ENCODE results near the gene SH2B2. TPM values are rescaled to one million over a fixed set of nuclear protein-coding genes. Genes with fewer than 3 reads are reported as not detected.

The SH2B2 gene
- total and polyA plus RNA-seq, 10 donors, result 13.4 to 36.9 (median 28.9) TPM

DNA sequence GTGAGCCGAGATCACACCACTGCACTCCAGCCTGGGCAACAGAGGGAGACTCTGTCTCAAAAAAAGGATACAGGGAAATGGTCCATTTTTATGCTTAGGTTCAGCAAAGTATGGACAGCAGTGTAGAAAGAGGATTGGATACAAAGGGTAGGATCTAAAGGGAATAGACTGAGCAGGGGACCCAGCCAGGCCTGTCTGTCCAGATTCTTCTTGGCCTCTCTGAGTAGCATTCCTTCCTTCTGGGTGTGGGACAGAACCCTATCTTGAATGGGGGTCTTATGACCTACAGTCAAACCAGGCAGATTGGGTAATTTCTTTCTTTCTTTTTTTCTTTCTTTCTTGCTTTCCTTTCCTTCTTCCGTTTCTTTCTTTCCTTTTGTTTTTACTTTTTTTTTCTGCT lies 25.6 kb downstream of the SH2B2 start:
- no peak overlapping the region for H3K4me3 ChIP-seq
- intact Hi-C loops (cut with DNase I; ENCODE audit: low total_unique reads), result no loop called here
- H3K9me3 ChIP-seq, result no peaks in the 10 kb centered on the region
- H3K27me3 ChIP-seq (replicated peaks in 1 of 7), result no peaks in the 10 kb centered on the region
- TF ChIP-seq POLR2A (IDR thresholded peaks at IDR 0.05), result no peak
- TF ChIP-seq, protein P1, sequence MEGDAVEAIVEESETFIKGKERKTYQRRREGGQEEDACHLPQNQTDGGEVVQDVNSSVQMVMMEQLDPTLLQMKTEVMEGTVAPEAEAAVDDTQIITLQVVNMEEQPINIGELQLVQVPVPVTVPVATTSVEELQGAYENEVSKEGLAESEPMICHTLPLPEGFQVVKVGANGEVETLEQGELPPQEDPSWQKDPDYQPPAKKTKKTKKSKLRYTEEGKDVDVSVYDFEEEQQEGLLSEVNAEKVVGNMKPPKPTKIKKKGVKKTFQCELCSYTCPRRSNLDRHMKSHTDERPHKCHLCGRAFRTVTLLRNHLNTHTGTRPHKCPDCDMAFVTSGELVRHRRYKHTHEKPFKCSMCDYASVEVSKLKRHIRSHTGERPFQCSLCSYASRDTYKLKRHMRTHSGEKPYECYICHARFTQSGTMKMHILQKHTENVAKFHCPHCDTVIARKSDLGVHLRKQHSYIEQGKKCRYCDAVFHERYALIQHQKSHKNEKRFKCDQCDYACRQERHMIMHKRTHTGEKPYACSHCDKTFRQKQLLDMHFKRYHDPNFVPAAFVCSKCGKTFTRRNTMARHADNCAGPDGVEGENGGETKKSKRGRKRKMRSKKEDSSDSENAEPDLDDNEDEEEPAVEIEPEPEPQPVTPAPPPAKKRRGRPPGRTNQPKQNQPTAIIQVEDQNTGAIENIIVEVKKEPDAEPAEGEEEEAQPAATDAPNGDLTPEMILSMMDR (IDR thresholded peaks at IDR 0.05 in 8 of 11, conservative IDR thresholded peaks at IDR 0.05 in 3 of 11), result no peak
- TF ChIP-seq POLR2AphosphoS5 (IDR thresholded peaks at IDR 0.05), result no peak
- WGBS, 5 donors, result 71 to 82% (median 75%) methylated on average over 2 of the region's 2 CpGs
- DNase-seq, result no peak
- peaks cover 0 to 91% (median 19%) of the 10 kb centered on the region in 6 donors for H3K36me3 ChIP-seq
- H3K27ac ChIP-seq, result peak overlapping the region in 2 of 8 donors; percentile 1 to 24
- peaks cover 0 to 48% (median 18%) of the 10 kb centered on the region in 6 donors for H3K4me1 ChIP-seq

DNA sequence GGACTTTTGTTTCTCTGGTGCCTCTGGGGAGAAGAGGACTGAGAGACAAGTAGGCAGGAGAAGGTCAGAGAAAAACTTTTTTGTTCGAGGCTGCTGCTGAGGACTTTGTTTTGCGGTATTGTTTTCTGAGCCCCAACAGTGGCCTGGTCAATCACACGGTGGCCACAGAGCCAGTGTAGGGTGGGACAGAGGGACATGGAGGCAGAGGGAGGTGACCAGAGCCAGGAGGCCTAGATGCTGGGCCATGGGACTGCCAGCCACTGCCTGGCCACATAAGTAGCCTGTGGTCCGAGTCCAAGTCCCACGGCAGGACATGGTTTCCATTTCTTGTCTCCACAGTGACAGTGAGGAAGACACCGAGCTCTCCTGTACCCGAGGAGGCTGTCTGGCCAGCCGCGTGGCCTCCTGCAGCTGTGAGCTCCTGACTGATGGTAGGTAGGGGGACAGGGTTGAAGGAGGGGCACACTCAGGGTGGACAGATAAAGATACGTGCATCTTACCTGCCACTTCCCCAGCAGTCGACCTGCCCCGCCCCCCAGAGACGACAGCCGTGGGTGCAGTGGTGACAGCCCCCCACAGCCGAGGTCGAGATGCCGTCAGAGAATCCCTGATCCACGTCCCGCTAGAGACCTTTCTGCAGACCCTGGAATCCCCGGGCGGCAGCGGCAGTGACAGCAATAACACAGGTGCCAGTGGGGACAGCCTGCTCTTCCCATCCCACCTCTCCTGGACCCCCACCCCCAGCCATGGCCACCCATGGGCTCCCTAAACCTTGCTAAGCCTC lies 27.5 kb downstream of the SH2B2 start:
- 86 to 95% (median 91%) methylated on average over 7 to 22 of the region's 22 CpGs for WGBS, 5 donors
- Histone ChIP-seq H3K27ac (no peak overlapping the region), H3K4me1 (peaks cover 0 to 31% (median 6%) of the 10 kb centered on the region in 6 donors), H3K4me3 (no peak overlapping the region), H3K9me3 (no peaks in the 10 kb centered on the region), H3K36me3 (peaks cover 0 to 95% (median 19%) of the 10 kb centered on the region in 6 donors), H3K27me3 (replicated peaks in 1 of 7) (no peaks in the 10 kb centered on the region)
- intact Hi-C loops (cut with DNase I; ENCODE audit: low total_unique reads), result no loop called here
- TF ChIP-seq, protein P1 (IDR thresholded peaks at IDR 0.05 in 8 of 11, conservative IDR thresholded peaks at IDR 0.05 in 3 of 11), result no peak
- no peak for TF ChIP-seq POLR2A (IDR thresholded peaks at IDR 0.05)
- TF ChIP-seq POLR2AphosphoS5 (IDR thresholded peaks at IDR 0.05), result no peak
- peak; percentile 68 for DNase-seq

DNA sequence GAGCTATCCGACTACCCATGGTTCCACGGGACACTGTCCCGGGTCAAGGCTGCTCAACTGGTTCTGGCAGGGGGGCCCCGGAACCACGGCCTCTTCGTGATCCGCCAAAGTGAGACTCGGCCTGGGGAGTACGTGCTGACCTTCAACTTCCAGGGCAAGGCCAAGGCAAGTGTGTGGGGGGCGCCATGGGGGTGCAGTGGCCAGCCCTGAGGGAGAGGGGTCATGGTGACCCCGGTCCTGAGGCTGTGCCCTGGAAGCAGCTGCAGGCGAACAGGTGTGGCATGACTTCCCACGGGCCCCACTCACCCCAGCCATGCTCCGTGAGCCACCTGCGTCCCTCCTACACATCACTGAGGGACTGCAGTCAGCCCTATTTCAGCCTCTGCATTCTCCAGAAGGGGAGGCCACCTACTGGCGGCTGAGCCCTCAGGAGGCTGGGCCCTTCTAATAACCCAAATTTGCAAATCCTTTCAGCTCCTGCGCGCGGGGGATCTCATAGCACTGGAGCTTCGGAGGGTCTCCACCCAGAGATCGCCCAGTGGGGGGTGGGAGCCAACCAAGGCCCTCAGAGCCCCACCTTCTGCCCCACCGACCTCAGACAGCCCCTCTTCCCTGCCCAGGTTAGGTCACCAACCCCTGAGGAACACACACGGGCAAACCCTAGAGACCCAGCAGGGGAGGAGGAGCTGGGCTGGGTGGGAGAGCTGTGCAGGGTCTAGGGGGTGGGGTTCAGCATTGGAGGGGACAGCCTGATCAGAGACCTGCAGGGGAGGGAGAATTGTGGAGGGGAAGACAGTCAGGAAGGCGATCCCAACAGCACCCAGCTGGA lies 30.8 kb downstream of the SH2B2 start:
- intact Hi-C loops (cut with DNase I; ENCODE audit: low total_unique reads), result no loop called here
- WGBS, 5 donors, result 80 to 92% (median 86%) methylated on average over 20 to 24 of the region's 24 CpGs
- Histone ChIP-seq H3K27me3 (replicated peaks in 1 of 7) (peaks cover 0 to 16% (median 0%) of the 10 kb centered on the region in 7 donors), H3K27ac (peak overlapping the region in 1 of 8 donors; percentile 8), H3K36me3 (peaks cover 0 to 91% (median 17%) of the 10 kb centered on the region in 6 donors), H3K4me3 (no peak overlapping the region), H3K4me1 (peaks cover 0 to 28% (median 9%) of the 10 kb centered on the region in 6 donors), H3K9me3 (no peaks in the 10 kb centered on the region)
- peak; percentile 75 for DNase-seq
- TF ChIP-seq POLR2AphosphoS5 (IDR thresholded peaks at IDR 0.05) (peak in 1 of 3 donors; percentile 55), POLR2A (IDR thresholded peaks at IDR 0.05) (no peak)
- TF ChIP-seq, protein P1 (IDR thresholded peaks at IDR 0.05 in 8 of 11, conservative IDR thresholded peaks at IDR 0.05 in 3 of 11), result no peak
